HEK293 (cell line): Measurements from ENCODE around the gene TPM2.

Source experiments
- CTCF ChIA-PET: fragments of 350-600 bp; formaldehyde crosslinking; extraction: SDS; loops from one replicate; lab custom pipeline; 2021; ENCODE audit warnings: antibody characterized with exemption; lab: Yijun Ruan, JAX
- POLR2A ChIA-PET: fragments of 300-600 bp; formaldehyde crosslinking; extraction: SDS; loops from one replicate; lab custom pipeline; 2020; ENCODE audit warnings: antibody characterized with exemption, inconsistent platforms; lab: Yijun Ruan, JAX
- H3K27ac ChIP-seq: fragments of 200-500 bp; sonication (Bioruptor generic); 2 replicates; pipeline ENCODE4 v1.5.1; 2014; ENCODE audit warnings: low read depth, low read length, control low read depth, inconsistent platforms; ENCODE audit errors: extremely low read depth
- H3K36me3 ChIP-seq, 2 experiments: fragments of 200-500 bp in 1 of 2; sonication (Bioruptor generic) in 1 of 2; 1 replicate in 1 of 2; 2 replicates in 1 of 2; pipeline ENCODE4 v1.5.1; 2014 to 2017; ENCODE audit warnings: inconsistent platforms in 2 of 2, low read length in 2 of 2; ENCODE audit not compliant: control insufficient read depth in 2 of 2, insufficient read depth in 1 of 2
- H3K4me1 ChIP-seq: fragments of 200-500 bp; sonication (Bioruptor generic); 2 replicates; pipeline ENCODE4 v1.5.1; 2014; ENCODE audit warnings: mild to moderate bottlenecking, low read length, inconsistent platforms; ENCODE audit not compliant: control insufficient read depth, insufficient read depth
- H3K4me3 ChIP-seq: 2 replicates; pipeline ENCODE4 v1.5.1; 2011; ENCODE audit warnings: low read depth, mild to moderate bottlenecking, control low read depth, low read length, moderate library complexity
- H3K9me3 ChIP-seq: fragments of 200-500 bp; sonication (Bioruptor generic); 2 replicates; pipeline ENCODE4 v1.5.1; 2014; ENCODE audit warnings: low read depth, low read length, inconsistent platforms; ENCODE audit not compliant: control insufficient read depth, insufficient read depth
- GFI1B ChIP-seq: fragments of 450-650 bp; formaldehyde crosslinking; IDR thresholded peaks from 2 replicates; pipeline ENCODE4 v1.5.1; 2016; ENCODE audit warnings: missing biosample characterization, missing genetic modification characterization
- HOXD13 ChIP-seq: sonication (generic); formaldehyde crosslinking; IDR thresholded peaks from 2 replicates; pipeline ENCODE4 v1.8.0; 2022; ENCODE audit warnings: missing genetic modification reagents, borderline replicate concordance
- MEIS1 ChIP-seq: sonication (generic); formaldehyde crosslinking; IDR thresholded peaks from 2 replicates; pipeline ENCODE4 v1.8.1; 2022; ENCODE audit warnings: missing genetic modification reagents, mild to moderate bottlenecking, borderline replicate concordance
- PBX3 ChIP-seq: sonication (generic); formaldehyde crosslinking; IDR thresholded peaks from 2 replicates; pipeline ENCODE4 v1.8.1; 2022; ENCODE audit warnings: mild to moderate bottlenecking, moderate library complexity, missing genetic modification reagents
- RBAK ChIP-seq: fragments of 450-650 bp; formaldehyde crosslinking; IDR thresholded peaks from 2 replicates; pipeline ENCODE4 v1.5.1; 2016; ENCODE audit warnings: missing biosample characterization, missing genetic modification characterization
- SCRT2 ChIP-seq: fragments of 450-650 bp; formaldehyde crosslinking; IDR thresholded peaks from 2 replicates; pipeline ENCODE4 v1.5.1; 2016; ENCODE audit warnings: missing biosample characterization, missing genetic modification characterization
- SP2 ChIP-seq: fragments of 450-650 bp; formaldehyde crosslinking; IDR thresholded peaks from 2 replicates; pipeline ENCODE4 v1.5.1; 2016; ENCODE audit warnings: missing biosample characterization, missing genetic modification characterization
- WT1 ChIP-seq: fragments of 450-650 bp; formaldehyde crosslinking; IDR thresholded peaks from 2 replicates; pipeline ENCODE4 v1.5.1; 2016; ENCODE audit warnings: missing biosample characterization, missing genetic modification characterization
- ZBTB21 ChIP-seq: fragments of 450-650 bp; formaldehyde crosslinking; IDR thresholded peaks from 2 replicates; pipeline ENCODE4 v1.5.1; 2017; ENCODE audit warnings: missing biosample characterization, missing genetic modification characterization
- ZNF266 ChIP-seq: fragments of 450-650 bp; formaldehyde crosslinking; IDR thresholded peaks from 2 replicates; pipeline ENCODE4 v1.5.1; 2016; ENCODE audit warnings: missing biosample characterization, missing genetic modification characterization, low read depth
- ZNF341 ChIP-seq: fragments of 450-650 bp; formaldehyde crosslinking; IDR thresholded peaks from 2 replicates; pipeline ENCODE4; 2016; ENCODE audit warnings: low read depth, missing biosample characterization, missing genetic modification characterization
- ZNF37A ChIP-seq: fragments of 450-650 bp; IDR thresholded peaks from 2 replicates; pipeline ENCODE4 v1.5.1; 2018; ENCODE audit warnings: missing biosample characterization, missing genetic modification characterization
- ZNF488 ChIP-seq: fragments of 450-650 bp; formaldehyde crosslinking; IDR thresholded peaks from 2 replicates; pipeline ENCODE4 v1.5.1; 2016; ENCODE audit warnings: missing biosample characterization, missing genetic modification characterization
- ZNF521 ChIP-seq: fragments of 450-650 bp; formaldehyde crosslinking; IDR thresholded peaks from 2 replicates; pipeline ENCODE4 v1.5.1; 2017; ENCODE audit warnings: missing biosample characterization, mild to moderate bottlenecking, missing genetic modification characterization
- ZNF530 ChIP-seq: fragments of 450-650 bp; formaldehyde crosslinking; IDR thresholded peaks from 2 replicates; pipeline ENCODE4 v1.5.1; 2016; ENCODE audit warnings: low read depth, missing biosample characterization, missing genetic modification characterization
- ZNF549 ChIP-seq: fragments of 450-650 bp; IDR thresholded peaks from 2 replicates; pipeline ENCODE4 v1.5.1; 2018; ENCODE audit warnings: missing biosample characterization, missing genetic modification characterization, mild to moderate bottlenecking, inconsistent platforms, moderate library complexity
- ZNF785 ChIP-seq: fragments of 450-650 bp; formaldehyde crosslinking; IDR thresholded peaks from 2 replicates; pipeline ENCODE4 v1.5.1; 2016; ENCODE audit warnings: missing biosample characterization, missing genetic modification characterization

Gene TPM2

GRCh38 chr9:35657546-35658136 is 32.1 kb downstream of the TPM2 start, which contains the start of gene RMRP (continued):
- TF ChIP-seq ZNF488, result no peak
- no peak for TF ChIP-seq ZNF549 (tag by site-specific recombination)
- no peak for TF ChIP-seq ZNF530 (tag by site-specific recombination)
- peak; percentile 86 for TF ChIP-seq ZBTB21 (tag by site-specific recombination)
- no peak for TF ChIP-seq ZNF521 (tag by site-specific recombination)
- TF ChIP-seq SP2 (tag by site-specific recombination), result peak; percentile 40
- no peak for TF ChIP-seq MEIS1 (CRISPR knock-in tag)
- TF ChIP-seq GFI1B, result no peak; the same call in 1 of the 2 replicates
- peak; percentile 79 for TF ChIP-seq ZNF341 (tag by site-specific recombination)
- no peak for TF ChIP-seq ZNF266 (tag by site-specific recombination)
- peak; percentile 94 for TF ChIP-seq PBX3 (CRISPR knock-in tag)
- peak; percentile 51 for TF ChIP-seq WT1 (tag by site-specific recombination)
- peak; percentile 100 for TF ChIP-seq SCRT2 (tag by site-specific recombination)
- TF ChIP-seq ZNF37A (tag by site-specific recombination), result peak; percentile 58; the same call in 1 of the 2 replicates

- TF ChIP-seq HOXD13 (CRISPR knock-in tag) (no peak), ZNF341 (tag by site-specific recombination) (peak; percentile 90), ZNF785 (tag by site-specific recombination) (no peak)
- ChIA-PET CTCF (interaction anchor here (0.7 to 14.5 kb wide), 11 partner anchors 11 to 578 kb away, joined by 3 to 157 read pairs (median 9); partner anchors contain the start of genes TLN1 and TPM2), POLR2A (interaction anchor here (0.7 to 4.3 kb wide), 12 partner anchors 10 to 554 kb away, joined by 3 to 41 read pairs (median 7); partner anchors contain the start of genes ATOSB, CREB3, GBA2 and RGP1)
- H3K4me1 ChIP-seq, result peaks cover 8% of the 10 kb centered on the region; the same call in 1 of the 2 replicates
- H3K9me3 ChIP-seq, result no peaks in the 10 kb centered on the region
- H3K27ac ChIP-seq, result peak overlapping the region; percentile 93
- peaks cover 5 to 19% of the 10 kb centered on the region in 2 experiments for H3K36me3 ChIP-seq
- H3K4me3 ChIP-seq, result peak overlapping the region; percentile 40
These were observed 32.7 kb downstream of the TPM2 start for GRCh38 chr9:35656831-35657545.

- no peaks in the 10 kb centered on the region for H3K9me3 ChIP-seq
These were observed 33.4 kb downstream of the TPM2 start for GRCh38 chr9:35656348-35656747.

More at GRCh38 chr9:35656348-35656747, 33.4 kb downstream of the TPM2 start:
- Histone ChIP-seq H3K27ac (no peak overlapping the region), H3K4me3 (no peak overlapping the region), H3K36me3 (peaks cover 1 to 14% of the 10 kb centered on the region in 2 experiments; a peak in 2 of 3 replicates), H3K4me1 (peaks cover 8% of the 10 kb centered on the region; the same call in 1 of the 2 replicates)
- ChIA-PET POLR2A (interaction anchor here (0.7 to 4.3 kb wide), 5 partner anchors 9 to 101 kb away, joined by 4 to 41 read pairs (median 7); partner anchors contain the start of genes CREB3 and TLN1), CTCF (interaction anchor here (1.1 to 14.5 kb wide), 8 partner anchors 9 to 226 kb away, joined by 4 to 157 read pairs (median 12); partner anchors contain the start of genes ARHGEF39, TLN1 and TPM2)
- TF ChIP-seq RBAK (tag by site-specific recombination) (no peak), ZNF341 (tag by site-specific recombination) (no peak)
